Upper lobe of left lung (tissue), 4 donors: ENCODE data around the gene MKLN1.

ENCODE experiments used
- CTCF ChIP-seq, 6 experiments: fragments of 450-650 bp in 4 of 6; fragments of 200-600 bp in 2 of 6; sonication (generic) in 2 of 6; IDR thresholded peaks; one replicate each; pipeline ENCODE4 v1.5.1; 2016 to 2019; ENCODE audit warnings: antibody characterized with exemption in 6 of 6
- EP300 ChIP-seq, 4 donors: sonication (generic); formaldehyde crosslinking; IDR thresholded peaks; one replicate each; pipeline ENCODE4 v1.5.1; 2017; ENCODE audit warnings: antibody characterized with exemption in 4 of 4, control low read depth in 2 of 4
- POLR2A ChIP-seq, 4 donors: fragments of 450-650 bp; IDR thresholded peaks; one replicate each; pipeline ENCODE4 v1.5.1; 2016 to 2017; ENCODE audit warnings: antibody characterized with exemption in 4 of 4, mild to moderate bottlenecking in 2 of 4
- POLR2AphosphoS5 ChIP-seq, 2 donors: sonication (generic); formaldehyde crosslinking; IDR thresholded peaks; one replicate each; pipeline ENCODE4 v1.5.1; 2017; ENCODE audit warnings: antibody characterized with exemption in 2 of 2

GRCh38 chr7:131497454-131497853 is 169.8 kb downstream of the MKLN1 start:
- TF ChIP-seq POLR2A (IDR thresholded peaks at IDR 0.05): no peak
- TF ChIP-seq CTCF (IDR thresholded peaks at IDR 0.05): no peak
- no peak for TF ChIP-seq EP300 (IDR thresholded peaks at IDR 0.05)
- TF ChIP-seq POLR2AphosphoS5 (IDR thresholded peaks at IDR 0.05): no peak
